ENCODE data around the gene CRLF1. TPM values are rescaled to one million over a fixed set of nuclear protein-coding genes. Genes with fewer than 3 reads are reported as not detected.

CRLF1 gene
- total RNA-seq, 1 donor from 2014 or later, result 23.4 TPM

DNA sequence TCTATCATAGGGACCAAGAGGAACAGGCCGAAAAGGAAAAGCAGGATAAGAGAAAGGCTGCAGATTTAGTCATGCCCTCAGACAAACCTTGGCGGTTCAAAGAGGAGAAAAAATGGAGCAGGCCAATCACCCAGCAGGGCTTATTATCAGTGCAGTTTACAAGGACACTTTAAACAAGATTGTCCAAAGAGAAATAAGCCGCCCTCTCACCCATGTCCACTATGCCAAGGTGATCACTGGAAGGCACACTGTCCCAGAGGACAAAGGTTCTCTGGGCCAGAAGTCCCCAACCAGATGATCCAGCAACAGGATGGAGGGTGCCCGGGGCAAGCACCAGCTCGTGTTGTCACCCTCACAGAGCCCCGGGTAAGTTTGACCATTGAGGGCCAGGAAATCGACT is 26.3 kb downstream of the CRLF1 start:
- Histone ChIP-seq H3K36me3 (peaks cover 23% of the 10 kb centered on the region), H3K4me1 (no peaks in the 10 kb centered on the region), H3K9me3 (no peaks in the 10 kb centered on the region), H3K4me3 (no peak overlapping the region), H3K27me3 (no peaks in the 10 kb centered on the region), H3K27ac (no peak overlapping the region)
- intact Hi-C loops (cut with DNase I), result no loop called here
- TF ChIP-seq, protein P1, sequence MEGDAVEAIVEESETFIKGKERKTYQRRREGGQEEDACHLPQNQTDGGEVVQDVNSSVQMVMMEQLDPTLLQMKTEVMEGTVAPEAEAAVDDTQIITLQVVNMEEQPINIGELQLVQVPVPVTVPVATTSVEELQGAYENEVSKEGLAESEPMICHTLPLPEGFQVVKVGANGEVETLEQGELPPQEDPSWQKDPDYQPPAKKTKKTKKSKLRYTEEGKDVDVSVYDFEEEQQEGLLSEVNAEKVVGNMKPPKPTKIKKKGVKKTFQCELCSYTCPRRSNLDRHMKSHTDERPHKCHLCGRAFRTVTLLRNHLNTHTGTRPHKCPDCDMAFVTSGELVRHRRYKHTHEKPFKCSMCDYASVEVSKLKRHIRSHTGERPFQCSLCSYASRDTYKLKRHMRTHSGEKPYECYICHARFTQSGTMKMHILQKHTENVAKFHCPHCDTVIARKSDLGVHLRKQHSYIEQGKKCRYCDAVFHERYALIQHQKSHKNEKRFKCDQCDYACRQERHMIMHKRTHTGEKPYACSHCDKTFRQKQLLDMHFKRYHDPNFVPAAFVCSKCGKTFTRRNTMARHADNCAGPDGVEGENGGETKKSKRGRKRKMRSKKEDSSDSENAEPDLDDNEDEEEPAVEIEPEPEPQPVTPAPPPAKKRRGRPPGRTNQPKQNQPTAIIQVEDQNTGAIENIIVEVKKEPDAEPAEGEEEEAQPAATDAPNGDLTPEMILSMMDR (IDR thresholded peaks at IDR 0.05), result no peak
- DNase-seq (no peak), ATAC-seq (no peak)

DNA sequence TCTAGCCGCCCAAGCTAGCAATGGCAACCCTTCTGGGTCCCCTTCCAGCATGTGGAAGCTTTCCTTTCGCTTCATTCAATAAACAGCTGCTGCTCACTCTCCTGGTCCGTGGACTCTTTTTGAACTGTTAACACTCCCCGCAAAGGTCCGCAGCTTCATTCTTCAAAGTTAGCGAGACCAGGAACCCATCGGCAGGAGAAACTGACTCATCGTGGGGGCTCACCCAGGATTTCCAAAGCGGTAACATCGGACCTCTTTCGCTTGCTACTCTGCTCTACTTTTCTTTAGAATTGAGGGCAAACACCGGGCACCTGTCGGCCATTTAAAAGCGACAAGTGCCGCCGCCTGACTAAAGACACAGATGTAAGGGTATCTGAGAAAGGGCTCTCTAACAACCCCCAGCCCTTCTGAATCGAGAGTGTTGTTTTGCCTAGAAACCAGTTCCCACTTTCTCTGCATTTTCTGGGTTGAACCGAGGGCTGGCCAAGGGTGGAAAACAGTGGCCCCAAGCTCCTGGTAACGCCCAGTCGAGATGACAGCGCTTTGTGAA is 29.2 kb downstream of the CRLF1 start:
- no peaks in the 10 kb centered on the region for H3K27me3 ChIP-seq
- peaks cover 43% of the 10 kb centered on the region for H3K36me3 ChIP-seq
- no peak overlapping the region for H3K27ac ChIP-seq
- no peak for ATAC-seq
- DNase-seq, result no peak
- TF ChIP-seq, protein P1 (IDR thresholded peaks at IDR 0.05), result no peak
- H3K4me3 ChIP-seq, result no peak overlapping the region
- H3K4me1 ChIP-seq, result peaks cover 10% of the 10 kb centered on the region
- H3K9me3 ChIP-seq, result no peaks in the 10 kb centered on the region
- intact Hi-C loops (cut with DNase I), result no loop called here

DNA sequence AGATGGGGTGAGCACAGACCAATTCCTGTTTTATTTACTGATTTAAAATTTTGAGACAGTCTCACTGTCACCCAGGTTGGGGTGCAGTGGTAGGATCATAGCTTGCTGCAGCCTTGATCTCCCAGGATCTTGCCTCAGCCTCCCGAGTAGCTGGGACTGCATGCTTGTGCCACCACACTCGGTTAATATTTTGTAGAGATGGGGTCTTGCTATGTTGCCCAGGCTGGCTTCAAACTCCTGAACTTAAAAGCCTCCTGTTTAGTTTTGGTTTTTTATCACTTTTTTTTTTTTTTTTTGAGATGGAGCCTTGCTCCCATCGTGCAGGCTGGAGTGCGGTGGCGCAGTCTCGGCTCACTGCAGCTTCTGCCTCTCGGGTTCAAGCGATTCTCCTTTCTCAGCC is 30.2 kb downstream of the CRLF1 start:
- H3K36me3 ChIP-seq, result peaks cover 43% of the 10 kb centered on the region
- peaks cover 12% of the 10 kb centered on the region for H3K4me1 ChIP-seq
- H3K27ac ChIP-seq, result no peak overlapping the region
- TF ChIP-seq, protein P1 (IDR thresholded peaks at IDR 0.05), result no peak
- H3K27me3 ChIP-seq, result no peaks in the 10 kb centered on the region
- DNase-seq (no peak), ATAC-seq (no peak)
- no peak overlapping the region for H3K4me3 ChIP-seq
- H3K9me3 ChIP-seq, result no peaks in the 10 kb centered on the region
- intact Hi-C loops (cut with DNase I), result no loop called here

DNA sequence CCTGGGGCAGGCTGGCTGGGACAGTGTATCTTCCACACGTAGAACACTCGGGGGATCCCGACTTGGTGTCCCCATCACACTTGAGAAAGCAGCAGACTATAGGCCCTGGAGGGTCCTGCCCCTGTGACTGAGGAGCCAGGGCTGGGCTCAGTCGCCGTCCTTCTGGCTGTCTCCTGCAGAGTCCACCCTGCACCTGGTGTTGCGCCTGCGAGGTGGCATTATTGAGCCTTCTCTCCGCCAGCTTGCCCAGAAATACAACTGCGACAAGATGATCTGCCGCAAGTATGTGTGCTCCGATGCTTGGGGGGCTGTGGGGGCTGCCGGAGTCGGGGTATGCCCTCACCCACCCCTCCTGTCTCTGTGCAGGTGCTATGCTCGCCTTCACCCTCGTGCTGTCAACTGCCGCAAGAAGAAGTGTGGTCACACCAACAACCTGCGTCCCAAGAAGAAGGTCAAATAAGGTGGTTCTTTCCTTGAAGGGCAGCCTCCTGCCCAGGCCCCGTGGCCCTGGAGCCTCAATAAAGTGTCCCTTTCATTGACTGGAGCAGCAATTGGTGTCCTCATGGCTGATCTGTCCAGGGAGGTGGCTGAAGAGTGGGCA is 31.8 kb downstream of the CRLF1 start:
- no peak overlapping the region for H3K27ac ChIP-seq
- DNase-seq (no peak), ATAC-seq (no peak)
- no peak overlapping the region for H3K4me3 ChIP-seq
- intact Hi-C loops (cut with DNase I), result no loop called here
- TF ChIP-seq, protein P1 (IDR thresholded peaks at IDR 0.05), result no peak
- peaks cover 45% of the 10 kb centered on the region for H3K36me3 ChIP-seq
- no peaks in the 10 kb centered on the region for H3K9me3 ChIP-seq
- no peaks in the 10 kb centered on the region for H3K27me3 ChIP-seq
- peaks cover 12% of the 10 kb centered on the region for H3K4me1 ChIP-seq

DNA sequence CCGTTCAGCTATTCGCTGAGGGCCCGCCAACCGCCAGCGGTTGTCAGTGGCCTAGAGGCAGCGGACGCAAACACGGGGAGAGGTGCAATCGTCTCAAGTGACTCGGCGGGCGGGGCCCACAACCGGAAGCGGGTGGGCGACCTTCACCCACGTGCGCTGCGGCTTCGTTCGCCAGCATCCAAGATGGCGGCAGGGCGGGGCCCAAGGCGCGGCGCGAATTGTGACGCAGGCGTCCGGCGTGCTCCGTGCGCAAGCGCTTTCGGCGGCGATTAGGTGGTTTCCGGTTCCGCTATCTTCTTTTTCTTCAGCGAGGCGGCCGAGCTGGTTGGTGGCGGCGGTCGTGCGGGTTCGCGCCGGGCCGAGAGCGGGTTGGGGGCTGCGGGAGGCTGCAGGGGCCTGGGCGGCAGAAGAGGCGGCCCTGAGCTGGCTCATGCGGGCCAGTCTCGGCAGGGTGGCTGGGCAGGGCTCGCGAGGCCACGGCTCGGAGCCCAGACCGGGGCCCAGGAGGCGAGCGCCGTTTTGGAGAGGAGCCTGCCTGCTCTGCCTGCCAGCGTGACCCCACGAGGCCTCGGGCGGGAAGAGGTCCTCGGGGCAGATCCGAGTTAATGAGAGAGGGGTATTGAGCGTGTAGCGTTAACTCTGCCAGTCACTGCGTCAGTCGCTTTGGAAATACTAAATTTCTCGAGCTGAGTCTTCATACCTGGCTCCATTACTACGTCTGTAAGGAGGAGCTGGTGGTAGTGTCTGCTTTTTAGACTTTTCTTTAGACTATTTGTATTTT is 34.8 kb downstream of the CRLF1 start, which contains the start of gene UBA52:
Gene UBA52, plus strand, starts transcription at position 294 of the 781 bp plus-strand sequence. CDS start 1,444 bp downstream, outside the sequence.
- intact Hi-C loops (cut with DNase I), result no loop called here
- peak; percentile 98 for ATAC-seq
- TF ChIP-seq, protein P1 (IDR thresholded peaks at IDR 0.05), result no peak

More for the DNA sequence above, 34.8 kb downstream of the CRLF1 start, which contains the start of gene UBA52:
- Histone ChIP-seq H3K27me3 (no peaks in the 10 kb centered on the region), H3K4me3 (peak within 1 kb of the TSS; percentile 95), H3K4me1 (peaks cover 12% of the 10 kb centered on the region), H3K27ac (peak within 1 kb of the TSS; percentile 96), H3K36me3 (peaks cover 63% of the 10 kb centered on the region), H3K9me3 (no peaks in the 10 kb centered on the region)
- peak; percentile 99 for DNase-seq
